IPS DF 6.9 (cell line): Measurements from ENCODE around the gene PTPN20.

Experiments used
- DNase-seq: peaks from one replicate; pipeline ENCODE4 v3.0.0-alpha.2; 2013; ENCODE audit warnings: low read depth, low spot score
- H3K27ac ChIP-seq: one replicate; pipeline ENCODE4 v1.5.1; 2013; ENCODE audit warnings: low read length, control low read depth
- H3K27me3 ChIP-seq: 2 replicates; pipeline ENCODE4 v1.6.1; 2013; ENCODE audit warnings: mild to moderate bottlenecking, low read length; ENCODE audit not compliant: control insufficient read depth, insufficient read depth
- H3K36me3 ChIP-seq: 2 replicates; pipeline ENCODE4 v1.6.1; 2013; ENCODE audit warnings: low read length; ENCODE audit not compliant: control insufficient read depth, insufficient read depth
- H3K4me1 ChIP-seq: 2 replicates; pipeline ENCODE4 v1.6.1; 2013; ENCODE audit warnings: low read length; ENCODE audit not compliant: control insufficient read depth, insufficient read depth
- H3K4me3 ChIP-seq: 2 replicates; pipeline ENCODE4 v1.5.1; 2013; ENCODE audit warnings: mild to moderate bottlenecking, low read length
- H3K9me3 ChIP-seq: 2 replicates; pipeline ENCODE4 v1.6.1; 2013; ENCODE audit warnings: low read length, inconsistent platforms; ENCODE audit not compliant: control insufficient read depth, insufficient read depth
- WGBS: extraction: QIAGEN DNeasy Blood & Tissue Kit; methylation state at CpG from one replicate; pipeline ENCODE4 v1.1.7; 2013; ENCODE audit warnings: mixed read lengths, missing lambda C conversion rate; ENCODE audit not compliant: insufficient read length, insufficient coverage; 5-methylcytosine and 5-hydroxymethylcytosine counted together

PTPN20 gene

GRCh38 chr10:47043928-47044538 is 132.8 kb downstream of the PTPN20 start:
- Histone ChIP-seq H3K27ac (no peak overlapping the region), H3K4me1 (no peaks in the 10 kb centered on the region), H3K36me3 (no peaks in the 10 kb centered on the region), H3K9me3 (no peaks in the 10 kb centered on the region), H3K27me3 (no peaks in the 10 kb centered on the region), H3K4me3 (no peak overlapping the region)
- no peak for DNase-seq
- WGBS: no CpG with 5 or more reads among the region's 15 CpGs

- no CpG with 5 or more reads among the region's 2 CpGs for WGBS
- no peaks in the 10 kb centered on the region for H3K4me1 ChIP-seq
- H3K27ac ChIP-seq: no peak overlapping the region
- H3K9me3 ChIP-seq: no peaks in the 10 kb centered on the region
- H3K36me3 ChIP-seq: no peaks in the 10 kb centered on the region
- no peak for DNase-seq
- no peaks in the 10 kb centered on the region for H3K27me3 ChIP-seq
- H3K4me3 ChIP-seq: no peak overlapping the region
These were observed 133.5 kb downstream of the PTPN20 start for GRCh38 chr10:47044741-47045140.

DNA sequence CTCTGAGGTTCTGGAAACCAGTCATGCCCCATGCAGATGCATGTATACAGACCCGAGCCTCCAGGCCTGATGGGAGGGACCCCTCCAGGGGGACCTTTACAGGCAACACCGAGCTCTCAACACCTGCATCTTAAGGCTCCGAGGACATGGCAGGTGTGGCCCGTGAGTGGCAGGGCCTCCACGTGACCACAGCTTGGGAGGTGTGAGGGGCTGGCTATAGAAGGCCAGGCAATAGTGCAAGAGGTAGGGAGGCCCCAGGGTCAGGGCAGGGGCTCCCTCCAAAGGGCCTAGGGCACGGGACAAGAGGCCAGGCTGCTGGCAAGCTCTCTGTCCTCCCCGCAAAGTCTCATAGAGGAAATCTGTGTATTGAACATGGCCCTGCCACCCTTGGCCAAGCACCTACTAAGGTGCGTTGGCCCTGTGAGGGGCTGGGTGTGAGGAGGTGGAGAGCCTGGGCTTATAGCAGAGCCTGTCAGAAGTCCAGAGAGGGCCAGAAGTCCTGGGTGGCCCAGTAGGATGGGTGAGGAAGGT is 134.2 kb downstream of the PTPN20 start:
- no CpG with 5 or more reads among the region's 8 CpGs for WGBS

DNA sequence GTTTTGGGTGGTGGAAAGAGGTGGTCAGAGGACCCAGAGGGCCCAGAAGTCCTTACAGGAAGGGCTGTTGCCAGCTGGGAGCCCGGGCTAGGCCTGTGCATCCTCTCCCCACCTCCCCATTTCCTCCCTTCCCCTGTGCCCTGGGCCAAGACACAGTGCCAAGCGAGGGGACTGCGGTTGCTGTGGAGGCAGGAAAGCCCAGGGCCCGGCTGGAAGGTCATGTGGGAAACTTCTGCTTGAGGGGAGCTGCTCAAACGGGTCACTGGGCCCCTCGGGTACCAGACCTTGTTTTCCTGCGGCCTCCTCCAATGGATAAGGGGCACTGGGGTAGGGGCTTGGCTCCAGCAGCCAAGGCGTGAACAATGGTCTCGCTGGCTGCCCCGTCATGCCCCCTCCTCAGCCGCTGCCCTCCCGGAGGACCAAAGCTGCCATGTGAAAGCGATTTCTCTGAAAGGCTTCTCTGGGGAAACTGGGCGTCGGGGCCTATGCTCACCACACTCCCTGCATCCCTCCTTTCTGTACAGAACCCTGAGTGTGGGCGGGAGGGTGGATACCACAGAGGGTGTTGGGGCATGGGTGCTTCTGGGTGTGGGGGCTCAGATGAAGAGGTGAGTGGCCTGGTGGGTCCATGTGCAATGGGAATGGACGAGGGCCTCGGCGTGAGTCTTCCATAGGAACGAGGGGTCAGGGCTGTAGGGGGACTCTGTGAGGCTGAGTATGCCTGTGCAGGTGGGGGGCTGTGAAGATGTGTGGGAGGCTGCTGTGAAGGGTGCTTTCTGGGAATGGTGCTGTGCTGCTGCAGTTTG is 135.3 kb downstream of the PTPN20 start:
- H3K4me3 ChIP-seq: no peak overlapping the region
- H3K9me3 ChIP-seq: no peaks in the 10 kb centered on the region
- no CpG with 5 or more reads among the region's 20 CpGs for WGBS
- DNase-seq: no peak
- no peaks in the 10 kb centered on the region for H3K27me3 ChIP-seq
- no peaks in the 10 kb centered on the region for H3K36me3 ChIP-seq
- H3K4me1 ChIP-seq: no peaks in the 10 kb centered on the region
- H3K27ac ChIP-seq: no peak overlapping the region

More for the DNA sequence above, 134.2 kb downstream of the PTPN20 start:
- no peak for DNase-seq
- no peaks in the 10 kb centered on the region for H3K4me1 ChIP-seq
- no peak overlapping the region for H3K4me3 ChIP-seq
- no peak overlapping the region for H3K27ac ChIP-seq
- H3K9me3 ChIP-seq: no peaks in the 10 kb centered on the region
- H3K27me3 ChIP-seq: no peaks in the 10 kb centered on the region
- no peaks in the 10 kb centered on the region for H3K36me3 ChIP-seq

DNA sequence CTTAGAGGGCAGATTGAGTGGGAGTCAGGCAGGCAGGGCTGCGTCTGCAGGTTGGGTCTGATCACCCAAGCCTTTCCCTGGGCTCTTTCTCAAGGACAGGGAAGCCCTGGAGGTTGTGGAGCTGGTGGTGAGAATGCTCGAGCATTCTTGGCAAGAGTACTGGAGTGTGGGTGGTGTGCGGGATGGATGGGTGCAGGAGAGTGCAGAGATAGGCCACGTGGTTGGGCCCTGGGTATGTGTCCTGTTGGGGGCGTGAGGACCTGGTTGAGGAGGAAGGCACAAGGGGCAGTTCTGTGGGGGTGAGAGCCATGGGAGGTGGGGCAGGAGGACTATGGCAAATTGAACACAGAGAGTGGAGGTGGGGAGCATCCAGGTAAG is 135.9 kb downstream of the PTPN20 start:
- no peaks in the 10 kb centered on the region for H3K9me3 ChIP-seq
- H3K4me1 ChIP-seq: no peaks in the 10 kb centered on the region
- WGBS: no CpG with 5 or more reads among the region's 5 CpGs
- no peaks in the 10 kb centered on the region for H3K36me3 ChIP-seq
- H3K27ac ChIP-seq: no peak overlapping the region
- no peak for DNase-seq
- H3K27me3 ChIP-seq: no peaks in the 10 kb centered on the region
- H3K4me3 ChIP-seq: no peak overlapping the region

DNA sequence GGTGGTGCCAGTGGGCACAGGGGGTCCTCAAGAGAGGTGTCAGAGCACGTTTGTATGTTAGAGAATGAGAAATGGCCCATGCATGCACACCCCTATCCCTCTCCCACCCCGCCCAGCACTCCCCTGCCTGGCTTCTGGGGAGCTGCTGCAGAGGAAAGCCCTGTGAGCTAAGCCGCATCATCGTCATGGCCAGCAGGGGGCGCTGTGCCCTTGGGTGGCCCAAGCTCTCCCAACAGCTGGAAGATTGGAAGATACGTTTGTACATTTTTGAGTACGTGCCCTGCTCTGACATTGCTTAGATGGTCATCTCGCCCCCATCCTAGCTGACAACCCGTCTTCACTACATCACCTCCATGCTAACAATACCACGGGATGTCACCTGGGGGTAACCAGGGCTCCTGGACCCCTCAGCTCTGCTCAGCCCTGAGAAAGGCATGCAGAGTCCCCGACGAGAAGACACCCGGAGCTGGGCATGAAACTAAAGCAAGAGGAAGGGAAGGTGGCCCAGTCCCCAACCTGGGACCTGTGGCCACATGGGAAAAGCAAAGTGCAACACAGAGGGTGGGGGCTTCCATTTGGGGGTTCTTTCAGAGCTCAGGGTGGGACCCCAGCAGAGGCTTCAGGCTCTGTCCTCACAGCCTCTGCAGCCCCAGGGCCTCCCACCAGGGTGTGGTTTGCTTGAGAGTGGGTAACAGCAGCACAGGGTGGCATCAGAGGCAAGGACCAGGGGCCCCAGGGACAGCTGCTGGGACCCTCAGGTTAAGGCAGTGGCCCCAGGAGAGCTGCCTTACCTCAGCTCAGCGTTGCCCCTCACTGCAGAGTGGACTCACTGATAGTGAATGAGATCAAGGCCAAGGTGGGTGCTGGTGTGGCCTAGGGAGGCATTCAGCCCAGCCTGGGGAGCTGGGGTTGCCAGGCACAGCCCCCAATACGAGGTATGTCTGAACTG is 136.6 kb downstream of the PTPN20 start:
- Histone ChIP-seq H3K4me1 (no peaks in the 10 kb centered on the region), H3K27me3 (no peaks in the 10 kb centered on the region), H3K36me3 (no peaks in the 10 kb centered on the region), H3K27ac (no peak overlapping the region), H3K9me3 (no peaks in the 10 kb centered on the region), H3K4me3 (no peak overlapping the region)
- no CpG with 5 or more reads among the region's 15 CpGs for WGBS
- peak; percentile 37 for DNase-seq

- H3K27me3 ChIP-seq: no peaks in the 10 kb centered on the region
- H3K4me3 ChIP-seq: no peak overlapping the region
- H3K4me1 ChIP-seq: no peaks in the 10 kb centered on the region
- no peak for DNase-seq
- no peaks in the 10 kb centered on the region for H3K36me3 ChIP-seq
- WGBS: no CpG with 5 or more reads among the region's 7 CpGs
- no peak overlapping the region for H3K27ac ChIP-seq
- no peaks in the 10 kb centered on the region for H3K9me3 ChIP-seq
These were observed 137.3 kb downstream of the PTPN20 start for GRCh38 chr10:47048526-47048905.

GRCh38 chr10:47049056-47049851 is 138.0 kb downstream of the PTPN20 start:
- Histone ChIP-seq H3K4me1 (no peaks in the 10 kb centered on the region), H3K27me3 (no peaks in the 10 kb centered on the region), H3K27ac (no peak overlapping the region), H3K4me3 (no peak overlapping the region), H3K9me3 (no peaks in the 10 kb centered on the region), H3K36me3 (no peaks in the 10 kb centered on the region)
- DNase-seq: no peak
- WGBS: no CpG with 5 or more reads among the region's 6 CpGs

- WGBS: no CpG with 5 or more reads among the region's 6 CpGs
- no peak overlapping the region for H3K27ac ChIP-seq
- no peaks in the 10 kb centered on the region for H3K4me1 ChIP-seq
- no peaks in the 10 kb centered on the region for H3K36me3 ChIP-seq
- H3K9me3 ChIP-seq: no peaks in the 10 kb centered on the region
- no peaks in the 10 kb centered on the region for H3K27me3 ChIP-seq
- DNase-seq: no peak
- H3K4me3 ChIP-seq: no peak overlapping the region
These were observed 138.7 kb downstream of the PTPN20 start for GRCh38 chr10:47049906-47050305.
